Thyroid gland (tissue), 4 donors: ENCODE results near the gene RPS19. TPM values are rescaled to one million over a fixed set of nuclear protein-coding genes. Genes with fewer than 3 reads are reported as not detected.

Source experiments
- DNase-seq, 2 donors: peaks; one replicate each; pipeline ENCODE4 v3.0.0-alpha.2; 2019
- H3K27ac ChIP-seq, 3 donors: fragments of 200-600 bp; sonication (generic); 1 replicate in 2 of 3; 2 replicates in 1 of 3; pipeline ENCODE4 v1.5.1; 2016 to 2019; ENCODE audit warnings: mild to moderate bottlenecking in 1 of 3, moderate library complexity in 1 of 3
- H3K27me3 ChIP-seq: fragments of 200-600 bp; sonication (generic); one replicate; pipeline ENCODE4 v1.5.1; 2019
- H3K36me3 ChIP-seq, 2 donors: fragments of 200-600 bp; sonication (generic); one replicate each; pipeline ENCODE4 v1.5.1; 2016 to 2019
- H3K4me1 ChIP-seq, 2 donors: fragments of 200-600 bp; sonication (generic); one replicate each; pipeline ENCODE4 v1.5.1; 2017 to 2019
- H3K4me3 ChIP-seq, 3 donors: fragments of 200-600 bp; sonication (generic); replicated peaks in 1 of 3; 1 replicate in 2 of 3; 2 replicates in 1 of 3; pipeline ENCODE4 v1.5.1; 2016; ENCODE audit warnings: mild to moderate bottlenecking in 1 of 3
- H3K9me3 ChIP-seq: fragments of 200-600 bp; sonication (generic); one replicate; pipeline ENCODE4 v1.5.1; 2017
- POLR2A ChIP-seq, 2 donors: fragments of 450-650 bp; IDR thresholded peaks; one replicate each; pipeline ENCODE4 v1.6.1; 2017; ENCODE audit warnings: antibody characterized with exemption in 2 of 2, mild to moderate bottlenecking in 2 of 2, moderate library complexity in 1 of 2
- WGBS, 2 donors: methylation state at CpG; one replicate each; pipeline ENCODE4 v1.1.5; 2017; 5-methylcytosine and 5-hydroxymethylcytosine counted together
- intact Hi-C: fragments of 100-400 bp; cut with DNase I; formaldehyde crosslinking; loops from one replicate; pipeline ENCODE4 v1.15.1; 2023
- total RNA-seq, 4 donors: library from RNA; depleted of rRNA; stranded (reverse); fragments of >200 nt; gene quantifications; one replicate each; pipeline ENCODE4 v1.2.3, GENCODE V29; 2016
- TF ChIP-seq, protein P1 (sequence below), 6 experiments: fragments of 200-600 bp in 3 of 6; fragments of 450-650 bp in 3 of 6; sonication (generic) in 3 of 6; IDR thresholded peaks; one replicate each; pipeline ENCODE4 v1.5.1; 2016 to 2019; ENCODE audit warnings: antibody characterized with exemption in 6 of 6, mild to moderate bottlenecking in 2 of 6, inconsistent platforms in 1 of 6, moderate library complexity in 1 of 6

The RPS19 gene
- total RNA-seq, 4 donors from 2014 or later, result 351 to 1,305 (median 623) TPM

- H3K4me3 ChIP-seq, result no peak overlapping the region
- no peaks in the 10 kb centered on the region for H3K36me3 ChIP-seq
- no peaks in the 10 kb centered on the region for H3K27me3 ChIP-seq
- 67% methylated on average over 7 of the region's 7 CpGs for WGBS, 2 donors
- no peaks in the 10 kb centered on the region for H3K4me1 ChIP-seq
- H3K27ac ChIP-seq, result no peak overlapping the region
- intact Hi-C loops, result no loop called here
- no peak for DNase-seq
- TF ChIP-seq, protein P1, sequence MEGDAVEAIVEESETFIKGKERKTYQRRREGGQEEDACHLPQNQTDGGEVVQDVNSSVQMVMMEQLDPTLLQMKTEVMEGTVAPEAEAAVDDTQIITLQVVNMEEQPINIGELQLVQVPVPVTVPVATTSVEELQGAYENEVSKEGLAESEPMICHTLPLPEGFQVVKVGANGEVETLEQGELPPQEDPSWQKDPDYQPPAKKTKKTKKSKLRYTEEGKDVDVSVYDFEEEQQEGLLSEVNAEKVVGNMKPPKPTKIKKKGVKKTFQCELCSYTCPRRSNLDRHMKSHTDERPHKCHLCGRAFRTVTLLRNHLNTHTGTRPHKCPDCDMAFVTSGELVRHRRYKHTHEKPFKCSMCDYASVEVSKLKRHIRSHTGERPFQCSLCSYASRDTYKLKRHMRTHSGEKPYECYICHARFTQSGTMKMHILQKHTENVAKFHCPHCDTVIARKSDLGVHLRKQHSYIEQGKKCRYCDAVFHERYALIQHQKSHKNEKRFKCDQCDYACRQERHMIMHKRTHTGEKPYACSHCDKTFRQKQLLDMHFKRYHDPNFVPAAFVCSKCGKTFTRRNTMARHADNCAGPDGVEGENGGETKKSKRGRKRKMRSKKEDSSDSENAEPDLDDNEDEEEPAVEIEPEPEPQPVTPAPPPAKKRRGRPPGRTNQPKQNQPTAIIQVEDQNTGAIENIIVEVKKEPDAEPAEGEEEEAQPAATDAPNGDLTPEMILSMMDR (IDR thresholded peaks at IDR 0.05), result no peak
- TF ChIP-seq POLR2A (IDR thresholded peaks at IDR 0.05), result no peak
- no peaks in the 10 kb centered on the region for H3K9me3 ChIP-seq
Observed at GRCh38 chr19:41843371-41843770, 16.7 kb upstream of the RPS19 start.

DNA sequence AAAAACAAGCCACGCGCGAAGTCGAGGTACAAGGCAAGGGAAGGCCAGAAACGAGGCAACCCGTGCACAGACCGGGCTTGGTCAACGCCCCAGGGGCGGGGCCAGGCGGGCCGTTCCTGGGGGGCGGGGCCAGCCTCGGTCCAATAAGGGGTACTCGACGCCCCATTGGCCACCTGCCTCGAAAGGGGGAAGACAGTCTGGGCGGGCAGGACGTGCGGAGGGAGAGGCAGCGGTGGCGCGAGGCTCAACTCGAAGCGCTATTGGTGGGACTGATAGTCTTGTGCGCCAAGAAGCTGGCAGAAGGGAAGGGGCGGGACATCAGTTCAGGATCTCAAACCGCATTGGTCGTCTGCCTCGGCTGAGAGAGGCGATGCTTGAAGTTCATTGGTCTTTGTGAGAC, 15.5 kb upstream of the RPS19 start, which contains the start of gene LYPD4:
Gene LYPD4 (minus strand): TSS at position 83 of the 400 bp plus-strand sequence. CDS start 5,398 bp downstream, outside the sequence.
- intact Hi-C loops, result no loop called here
- no peak for DNase-seq
- no peak within 1 kb of the TSS for H3K4me3 ChIP-seq
- H3K4me1 ChIP-seq, result no peaks in the 10 kb centered on the region
- H3K9me3 ChIP-seq, result no peaks in the 10 kb centered on the region
- TF ChIP-seq, protein P1 (IDR thresholded peaks at IDR 0.05), result no peak
- TF ChIP-seq POLR2A (IDR thresholded peaks at IDR 0.05), result no peak
- H3K27me3 ChIP-seq, result no peaks in the 10 kb centered on the region
- H3K36me3 ChIP-seq, result no peaks in the 10 kb centered on the region
- H3K27ac ChIP-seq, result no peak within 1 kb of the TSS
- WGBS, 2 donors, result 77 to 79% methylated on average over 24 to 30 of the region's 30 CpGs

DNA sequence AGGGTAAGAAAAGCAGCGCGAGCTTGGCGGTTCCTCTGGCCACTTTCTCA, 15.2 kb upstream of the RPS19 start, which contains the start of gene DMRTC2:
Gene DMRTC2 (plus strand): TSS at position 42 of the 50 bp plus-strand sequence. CDS start 2,387 bp downstream, outside the sequence.
- H3K36me3 ChIP-seq, result no peaks in the 10 kb centered on the region
- H3K4me1 ChIP-seq, result no peaks in the 10 kb centered on the region
- H3K27ac ChIP-seq, result no peak within 1 kb of the TSS
- no peaks in the 10 kb centered on the region for H3K9me3 ChIP-seq
- no peak for DNase-seq
- TF ChIP-seq, protein P1 (IDR thresholded peaks at IDR 0.05), result no peak
- TF ChIP-seq POLR2A (IDR thresholded peaks at IDR 0.05), result no peak
- no peak within 1 kb of the TSS for H3K4me3 ChIP-seq
- H3K27me3 ChIP-seq, result no peaks in the 10 kb centered on the region
- intact Hi-C loops, result no loop called here
- 88 to 93% methylated on average over 1 to 3 of the region's 3 CpGs for WGBS, 2 donors

GRCh38 chr19:41845051-41845590, 14.9 kb upstream of the RPS19 start:
- Histone ChIP-seq H3K4me1 (no peaks in the 10 kb centered on the region), H3K4me3 (no peak overlapping the region), H3K36me3 (no peaks in the 10 kb centered on the region), H3K9me3 (no peaks in the 10 kb centered on the region), H3K27me3 (no peaks in the 10 kb centered on the region), H3K27ac (no peak overlapping the region)
- no peak for TF ChIP-seq POLR2A (IDR thresholded peaks at IDR 0.05)
- TF ChIP-seq, protein P1 (IDR thresholded peaks at IDR 0.05), result no peak
- WGBS, 2 donors, result 87 to 92% methylated on average over 23 of the region's 23 CpGs
- intact Hi-C loops, result no loop called here
- no peak for DNase-seq

DNA sequence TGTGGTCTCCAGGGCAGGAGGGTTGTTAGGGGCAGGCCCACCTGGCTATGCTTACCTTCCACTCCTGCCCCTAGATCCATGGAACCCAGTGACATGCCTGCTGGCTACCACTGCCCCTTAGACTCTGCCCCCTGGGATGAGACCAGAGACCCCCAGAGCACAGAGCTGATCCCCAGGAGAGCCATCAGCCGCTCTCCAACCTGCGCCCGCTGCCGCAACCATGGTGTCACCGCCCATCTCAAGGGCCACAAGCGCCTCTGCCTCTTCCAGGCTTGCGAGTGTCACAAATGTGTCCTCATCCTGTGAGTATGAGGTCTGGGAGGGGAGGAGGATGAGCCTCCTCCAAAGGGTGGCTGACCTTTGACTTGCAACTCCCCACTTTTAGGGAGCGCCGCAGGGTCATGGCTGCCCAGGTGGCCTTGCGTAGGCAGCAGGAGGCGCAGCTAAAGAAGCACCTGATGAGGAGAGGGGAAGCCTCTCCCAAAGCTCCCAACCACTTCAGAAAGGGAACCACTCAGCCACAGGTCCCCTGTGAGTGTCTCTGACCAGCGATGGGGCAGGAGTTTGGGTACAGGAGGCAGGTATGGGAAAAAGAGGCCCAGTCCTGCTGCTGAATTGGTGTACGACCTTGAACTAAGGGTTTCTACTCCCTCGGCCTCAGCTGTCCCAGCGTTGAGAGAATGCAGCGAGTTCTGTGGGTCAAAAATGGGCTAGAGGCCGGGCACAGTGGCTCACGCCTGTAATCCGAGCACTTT, 12.5 kb upstream of the RPS19 start:
- Histone ChIP-seq H3K27ac (no peak overlapping the region), H3K36me3 (no peaks in the 10 kb centered on the region), H3K4me1 (no peaks in the 10 kb centered on the region), H3K27me3 (no peaks in the 10 kb centered on the region), H3K4me3 (no peak overlapping the region), H3K9me3 (no peaks in the 10 kb centered on the region)
- DNase-seq, result no peak
- intact Hi-C loops, result no loop called here
- 88 to 93% methylated on average over 12 to 19 of the region's 19 CpGs for WGBS, 2 donors
- no peak for TF ChIP-seq POLR2A (IDR thresholded peaks at IDR 0.05)
- TF ChIP-seq, protein P1 (IDR thresholded peaks at IDR 0.05), result no peak
